Hepatocyte (in vitro differentiated cells): Measurements from ENCODE around the gene SSC4D.

Experiments used
- CTCF ChIP-seq: fragments of 200-600 bp; sonication (generic); IDR thresholded peaks from 2 replicates; pipeline ENCODE4 v1.5.1; 2016; ENCODE audit warnings: antibody characterized with exemption, mild to moderate bottlenecking; ENCODE audit not compliant: poor library complexity
- EZH2phosphoT487 ChIP-seq: fragments of 200-600 bp; sonication (generic); IDR thresholded peaks from one replicate; pipeline ENCODE4 v1.6.1; 2018; ENCODE audit warnings: antibody characterized with exemption, mild to moderate bottlenecking, low read depth, moderate library complexity; ENCODE audit not compliant: unreplicated experiment, severe bottlenecking

- TF ChIP-seq CTCF: no peak
- TF ChIP-seq EZH2phosphoT487: no peak
Observed at GRCh38 chr7:76381814-76382213, 27.7 kb downstream of the SSC4D start.
